Keratinocyte (primary cell): ENCODE data around the gene GTF2A1. TPM values are rescaled to one million over a fixed set of nuclear protein-coding genes. Genes with fewer than 3 reads are reported as not detected.

ENCODE experiments used
- DNase-seq: peaks from one replicate; pipeline ENCODE4 v3.0.0-alpha.2; 2011; ENCODE audit warnings: low read depth, missing footprints, low spot score
- FAIRE-seq: peaks from 2 replicates; lab custom pipeline; 2011; peaks lifted over from hg19 to GRCh38; lab: Jason Lieb, UNC
- H2AFZ ChIP-seq: 2 replicates; pipeline ENCODE4 v1.6.0; 2012; ENCODE audit warnings: low read length, control low read depth, inconsistent platforms; ENCODE audit not compliant: control insufficient read depth
- H3K27ac ChIP-seq: 2 replicates; pipeline ENCODE4 v1.5.1; 2011; ENCODE audit warnings: low read length; ENCODE audit not compliant: control insufficient read depth, insufficient read depth
- H3K27me3 ChIP-seq: 3 replicates; pipeline ENCODE4 v1.6.0; 2011; ENCODE audit warnings: low read length; ENCODE audit not compliant: control insufficient read depth, insufficient read depth; ENCODE audit errors: extremely low read depth
- H3K36me3 ChIP-seq, 2 experiments: 2 replicates in 1 of 2; 3 replicates in 1 of 2; pipeline ENCODE4 v1.5.1; 2011; ENCODE audit warnings: low read length in 2 of 2, mild to moderate bottlenecking in 1 of 2; ENCODE audit not compliant: control insufficient read depth in 2 of 2, insufficient read depth in 2 of 2; ENCODE audit errors: extremely low read depth in 1 of 2
- H3K4me1 ChIP-seq: 3 replicates; pipeline ENCODE4 v1.5.1; 2011; ENCODE audit warnings: low read length; ENCODE audit not compliant: control insufficient read depth, insufficient read depth; ENCODE audit errors: extremely low read depth
- H3K4me2 ChIP-seq: 3 replicates; pipeline ENCODE4 v1.6.0; 2011; ENCODE audit warnings: low read depth, low read length; ENCODE audit not compliant: control insufficient read depth, insufficient read depth; ENCODE audit errors: extremely low read depth
- H3K4me3 ChIP-seq, 3 experiments: fragments of 200-600 bp in 1 of 3; sonication (generic) in 1 of 3; 2 replicates in 2 of 3; 3 replicates in 1 of 3; pipeline ENCODE4 v1.5.1; 2011 to 2016; ENCODE audit warnings: low read length in 3 of 3, mild to moderate bottlenecking in 3 of 3, control low read depth in 2 of 3, inconsistent platforms in 1 of 3, low read depth in 1 of 3, mixed read lengths in 1 of 3, mixed run types in 1 of 3, moderate library complexity in 1 of 3; ENCODE audit not compliant: control insufficient read depth in 2 of 3, insufficient read depth in 2 of 3; ENCODE audit errors: extremely low read depth in 1 of 3
- H3K79me2 ChIP-seq: 2 replicates; pipeline ENCODE4 v1.6.0; 2012; ENCODE audit warnings: low read length; ENCODE audit not compliant: control insufficient read depth, insufficient read depth
- H3K9ac ChIP-seq: 3 replicates; pipeline ENCODE4 v1.6.0; 2011; ENCODE audit warnings: low read length; ENCODE audit not compliant: control insufficient read depth, insufficient read depth; ENCODE audit errors: extremely low read depth
- H3K9me1 ChIP-seq: 3 replicates; pipeline ENCODE4 v1.6.0; 2011; ENCODE audit warnings: low read length; ENCODE audit not compliant: control insufficient read depth, insufficient read depth; ENCODE audit errors: extremely low read depth
- H3K9me3 ChIP-seq: 2 replicates; pipeline ENCODE4 v1.5.1; 2012; ENCODE audit warnings: low read depth, low read length; ENCODE audit not compliant: control insufficient read depth
- H4K20me1 ChIP-seq: 3 replicates; pipeline ENCODE4 v1.6.0; 2011; ENCODE audit warnings: low read length; ENCODE audit not compliant: control insufficient read depth, insufficient read depth; ENCODE audit errors: extremely low read depth
- CTCF ChIP-seq, 3 experiments: IDR thresholded peaks in 1 of 3; conservative IDR thresholded peaks in 1 of 3; optimal IDR thresholded peaks in 1 of 3; 2 replicates in 2 of 3; 3 replicates in 1 of 3; pipeline versions ENCODE3 to v1.5.1; 2011; ENCODE audit warnings: low read length in 3 of 3, mild to moderate bottlenecking in 3 of 3, moderate library complexity in 2 of 3, control low read depth in 1 of 3, inconsistent platforms in 1 of 3; ENCODE audit not compliant: insufficient read depth in 2 of 3; ENCODE audit errors: extremely low read depth in 1 of 3
- EZH2 ChIP-seq: IDR thresholded peaks from one replicate; pipeline ENCODE4 v1.6.1; 2012; ENCODE audit warnings: inconsistent platforms, mild to moderate bottlenecking, low read length, moderate library complexity
- dilution Hi-C: fragments of 300-500 bp; cut with MboI; formaldehyde crosslinking; loops from one replicate; pipeline ENCODE4 v1.7.0; 2020; ENCODE audit warnings: low sequenced_read_pairs; ENCODE audit not compliant: extremely low pct_ligation_motif_present
- polyA plus RNA-seq, 5 experiments: library from polyadenylated mRNA; depleted of rRNA in 3 of 5; stranded (reverse) in 3 of 5; stranded (forward) in 1 of 5; unstranded in 1 of 5; fragments of >200 nt; gene quantifications; 1 replicate in 1 of 5; 2 replicates in 3 of 5; 3 replicates in 1 of 5; pipeline versions ENCODE4 v1.2.1 to v1.2.3, GENCODE V29; 2011 to 2012; ENCODE audit warnings: missing spikeins in 2 of 5, low read depth in 1 of 5, low replicate concordance in 1 of 5

Gene GTF2A1
- polyA plus RNA-seq, 1 donor (not counting 4 experiments of a cell fraction or from before 2014, with no cell fraction given): 17.5 TPM

- Histone ChIP-seq H3K9ac (peak overlapping the region; percentile 84), H3K4me1 (peaks cover 9% of the 10 kb centered on the region), H4K20me1 (no peaks in the 10 kb centered on the region), H3K9me1 (no peaks in the 10 kb centered on the region), H3K36me3 (no peaks in the 10 kb centered on the region), H3K9me3 (no peaks in the 10 kb centered on the region), H3K4me2 (peak overlapping the region; percentile 89), H3K4me3 (peak overlapping the region; percentile 52 to 86 (median 81)), H3K27me3 (no peaks in the 10 kb centered on the region), H3K79me2 (no peaks in the 10 kb centered on the region), H2AFZ (peak overlapping the region; percentile 99), H3K27ac (peak overlapping the region; percentile 10)
- TF ChIP-seq EZH2: no peak
- no peak for TF ChIP-seq CTCF (optimal IDR thresholded peaks at IDR 0.05 in 1 of 3, IDR thresholded peaks at IDR 0.05 in 1 of 3, conservative IDR thresholded peaks at IDR 0.05 in 1 of 3; ENCODE audit: extremely low read depth in 1 of 3, insufficient read depth in 2 of 3, low read length in 3 of 3)
- FAIRE-seq (no peak), DNase-seq (no peak)
- dilution Hi-C loops: no loop called here
These were observed 51.1 kb downstream of the GTF2A1 start for GRCh38 chr14:81169711-81170103.

- Histone ChIP-seq H3K9ac (peak overlapping the region; percentile 84), H3K36me3 (no peaks in the 10 kb centered on the region), H3K9me1 (no peaks in the 10 kb centered on the region), H3K4me1 (peaks cover 9% of the 10 kb centered on the region), H4K20me1 (no peaks in the 10 kb centered on the region), H3K79me2 (no peaks in the 10 kb centered on the region), H2AFZ (peak overlapping the region; percentile 99), H3K27me3 (no peaks in the 10 kb centered on the region), H3K27ac (no peak overlapping the region), H3K9me3 (no peaks in the 10 kb centered on the region), H3K4me2 (peak overlapping the region; percentile 89), H3K4me3 (peak overlapping the region; percentile 52 to 86 (median 81))
- dilution Hi-C loops: no loop called here
- TF ChIP-seq EZH2 (no peak), CTCF (optimal IDR thresholded peaks at IDR 0.05 in 1 of 3, IDR thresholded peaks at IDR 0.05 in 1 of 3, conservative IDR thresholded peaks at IDR 0.05 in 1 of 3; ENCODE audit: extremely low read depth in 1 of 3, insufficient read depth in 2 of 3, low read length in 3 of 3) (no peak)
- DNase-seq: no peak
- no peak for FAIRE-seq
These were observed 51.5 kb downstream of the GTF2A1 start for GRCh38 chr14:81169267-81169666.
